ENCODE results near the gene COPS8. TPM values are rescaled to one million over a fixed set of nuclear protein-coding genes. Genes with fewer than 3 reads are reported as not detected.

COPS8 gene
- 100 to 1,000 TPM; 108 to 158 (median 120) TPM for total RNA-seq

DNA sequence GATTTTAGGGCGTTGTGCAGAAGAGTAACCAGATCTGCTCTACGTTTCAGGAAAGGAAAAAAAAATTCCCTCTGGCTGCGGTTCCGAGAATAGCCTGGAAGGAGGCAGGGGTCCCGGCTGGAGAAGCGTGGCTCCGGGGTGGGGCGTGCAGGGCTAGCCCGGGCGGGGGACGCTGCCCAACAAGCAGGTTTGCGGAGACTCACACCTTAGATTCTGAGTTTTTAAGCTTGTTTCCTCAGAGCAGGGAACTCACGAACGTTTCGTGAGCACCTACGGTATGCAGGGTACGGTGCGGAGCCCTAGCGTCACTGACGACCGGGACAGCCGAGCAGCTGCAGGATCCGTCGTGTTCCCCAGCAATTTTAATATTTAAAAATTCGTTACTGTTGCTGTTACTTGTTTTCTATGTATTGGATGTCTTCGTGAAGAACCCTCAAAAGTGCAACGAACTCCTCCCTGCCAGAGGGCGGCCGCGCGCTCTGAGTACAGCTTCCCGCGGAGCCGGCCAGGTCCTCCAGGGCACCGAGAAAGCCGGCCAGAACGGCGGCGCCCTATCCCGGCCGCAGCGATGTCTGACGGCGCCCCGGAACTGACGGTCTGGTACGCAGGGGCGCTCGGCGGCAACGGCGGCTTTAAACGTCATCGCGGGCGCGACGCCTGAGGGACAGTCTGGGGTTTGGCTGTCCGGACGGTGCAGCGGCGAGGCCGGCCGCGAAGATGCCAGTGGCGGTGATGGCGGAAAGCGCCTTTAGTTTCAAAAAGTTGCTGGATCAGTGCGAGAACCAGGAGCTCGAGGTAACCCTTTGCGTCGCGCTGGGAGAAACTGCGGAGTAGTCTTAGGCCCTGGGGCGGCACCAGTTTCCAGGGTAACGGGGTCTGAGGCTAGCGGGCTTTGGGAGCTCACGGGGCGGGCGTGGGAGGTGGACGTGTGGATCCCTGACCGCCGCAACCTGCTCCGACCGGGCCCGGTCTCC lies at the start of gene COPS8:
TSS of gene COPS8 (plus strand) at position 642 of the 974 bp plus-strand sequence. CDS start at position 718, 76 bp downstream.
- peaks cover 2 to 22% of the 10 kb centered on the region in 2 donors for H3K36me3 ChIP-seq
- peak within 1 kb of the TSS; percentile 68 to 95 (median 92) for H3K27ac ChIP-seq
- H3K4me3 ChIP-seq: peak within 1 kb of the TSS; percentile 62 to 71
- peaks cover 6 to 50% (median 9%) of the 10 kb centered on the region in 3 donors for H3K4me1 ChIP-seq
- TF ChIP-seq EP300 (IDR thresholded peaks at IDR 0.05) (no peak), POLR2AphosphoS5 (IDR thresholded peaks at IDR 0.05) (peak; percentile 100), POLR2A (IDR thresholded peaks at IDR 0.05) (peak; percentile 96)
- TF ChIP-seq, protein P1, sequence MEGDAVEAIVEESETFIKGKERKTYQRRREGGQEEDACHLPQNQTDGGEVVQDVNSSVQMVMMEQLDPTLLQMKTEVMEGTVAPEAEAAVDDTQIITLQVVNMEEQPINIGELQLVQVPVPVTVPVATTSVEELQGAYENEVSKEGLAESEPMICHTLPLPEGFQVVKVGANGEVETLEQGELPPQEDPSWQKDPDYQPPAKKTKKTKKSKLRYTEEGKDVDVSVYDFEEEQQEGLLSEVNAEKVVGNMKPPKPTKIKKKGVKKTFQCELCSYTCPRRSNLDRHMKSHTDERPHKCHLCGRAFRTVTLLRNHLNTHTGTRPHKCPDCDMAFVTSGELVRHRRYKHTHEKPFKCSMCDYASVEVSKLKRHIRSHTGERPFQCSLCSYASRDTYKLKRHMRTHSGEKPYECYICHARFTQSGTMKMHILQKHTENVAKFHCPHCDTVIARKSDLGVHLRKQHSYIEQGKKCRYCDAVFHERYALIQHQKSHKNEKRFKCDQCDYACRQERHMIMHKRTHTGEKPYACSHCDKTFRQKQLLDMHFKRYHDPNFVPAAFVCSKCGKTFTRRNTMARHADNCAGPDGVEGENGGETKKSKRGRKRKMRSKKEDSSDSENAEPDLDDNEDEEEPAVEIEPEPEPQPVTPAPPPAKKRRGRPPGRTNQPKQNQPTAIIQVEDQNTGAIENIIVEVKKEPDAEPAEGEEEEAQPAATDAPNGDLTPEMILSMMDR (IDR thresholded peaks at IDR 0.05): peak in 3 of 4 experiments; percentile 36 to 46 (median 38)
- ATAC-seq: peak; percentile 98
- no peaks in the 10 kb centered on the region for H3K27me3 ChIP-seq
- 0% methylated on average over 25 of the region's 86 CpGs for WGBS, 2 donors (ENCODE audit: low coverage in 1 of 2)
- H3K9me3 ChIP-seq: no peaks in the 10 kb centered on the region

DNA sequence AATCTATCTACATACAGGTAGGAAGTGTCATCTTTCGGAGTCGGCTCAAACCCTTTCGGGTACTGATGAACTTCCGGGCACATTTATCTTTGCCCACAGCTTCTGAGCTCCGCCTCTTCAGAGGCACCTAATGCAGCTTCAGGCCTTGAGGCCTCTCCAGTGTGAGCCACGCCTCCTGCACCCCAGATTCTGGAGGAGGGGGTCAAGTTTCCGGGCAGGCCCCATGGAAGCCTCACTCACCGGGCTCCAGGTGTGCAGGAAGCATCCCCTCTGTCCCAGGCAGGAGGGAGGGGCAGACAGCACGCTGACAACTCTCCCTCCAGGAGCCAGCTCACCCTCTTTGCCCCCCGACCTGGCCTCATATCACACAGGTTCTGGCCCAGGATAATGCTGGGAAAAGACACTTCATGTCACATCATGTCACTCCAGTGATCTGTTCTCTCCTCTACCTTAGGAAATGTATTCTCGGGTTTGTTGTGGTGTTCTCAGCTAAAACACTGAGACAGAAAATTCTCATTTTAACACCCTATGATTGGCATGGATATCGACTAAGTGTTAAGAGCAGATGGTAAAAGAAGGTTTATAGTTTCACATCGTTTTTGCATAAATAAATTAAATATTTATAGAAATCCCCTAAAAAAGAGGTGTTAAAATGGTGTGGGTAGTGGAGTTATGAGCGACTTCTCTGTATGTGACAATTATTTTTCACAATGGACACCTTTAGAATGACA lies 46.2 kb upstream of the COPS8 start:
- Histone ChIP-seq H3K4me3 (no peak overlapping the region), H3K36me3 (no peaks in the 10 kb centered on the region)
- WGBS, 2 donors (ENCODE audit: low coverage in 1 of 2): 87 to 91% methylated on average over 5 to 9 of the region's 14 CpGs

DNA sequence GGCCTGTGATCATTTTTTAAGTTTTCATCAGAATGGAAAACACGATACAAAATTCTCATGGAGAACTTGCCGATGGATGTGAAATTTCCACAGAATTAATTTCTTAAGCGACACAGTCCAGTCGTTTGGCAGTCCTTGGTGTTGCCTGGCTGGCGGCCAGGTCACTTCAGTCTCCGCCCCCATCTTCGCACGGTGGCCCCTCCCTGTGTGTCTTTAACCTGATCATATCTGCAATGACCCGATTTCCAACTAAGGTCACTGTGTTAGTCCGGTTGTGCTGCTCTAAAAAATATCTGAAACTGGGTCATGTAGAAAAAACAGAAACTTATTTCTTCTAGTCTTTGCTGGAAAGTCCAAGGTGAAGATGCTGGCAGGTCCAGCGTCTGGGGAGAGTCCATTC lies 44.5 kb upstream of the COPS8 start:
- Histone ChIP-seq H3K9me3 (no peaks in the 10 kb centered on the region), H3K36me3 (no peaks in the 10 kb centered on the region), H3K4me3 (no peak overlapping the region), H3K27me3 (peaks cover 3% of the 10 kb centered on the region), H3K27ac (no peak overlapping the region), H3K4me1 (peaks cover 0 to 6% (median 0%) of the 10 kb centered on the region in 3 donors)
- ATAC-seq: no peak
- 61 to 66% methylated on average over 8 to 11 of the region's 11 CpGs for WGBS, 2 donors (ENCODE audit: low coverage in 1 of 2)
- TF ChIP-seq POLR2AphosphoS5 (IDR thresholded peaks at IDR 0.05) (no peak), EP300 (IDR thresholded peaks at IDR 0.05) (no peak), POLR2A (IDR thresholded peaks at IDR 0.05) (no peak)
- TF ChIP-seq, protein P1 (IDR thresholded peaks at IDR 0.05): no peak

More for the DNA sequence above, 46.2 kb upstream of the COPS8 start:
- Histone ChIP-seq H3K27ac (no peak overlapping the region), H3K4me1 (peaks cover 0 to 5% (median 0%) of the 10 kb centered on the region in 3 donors), H3K27me3 (peaks cover 3% of the 10 kb centered on the region), H3K9me3 (no peaks in the 10 kb centered on the region)
- TF ChIP-seq EP300 (IDR thresholded peaks at IDR 0.05) (no peak), POLR2AphosphoS5 (IDR thresholded peaks at IDR 0.05) (no peak), POLR2A (IDR thresholded peaks at IDR 0.05) (no peak)
- TF ChIP-seq, protein P1 (IDR thresholded peaks at IDR 0.05): no peak
- ATAC-seq: no peak

DNA sequence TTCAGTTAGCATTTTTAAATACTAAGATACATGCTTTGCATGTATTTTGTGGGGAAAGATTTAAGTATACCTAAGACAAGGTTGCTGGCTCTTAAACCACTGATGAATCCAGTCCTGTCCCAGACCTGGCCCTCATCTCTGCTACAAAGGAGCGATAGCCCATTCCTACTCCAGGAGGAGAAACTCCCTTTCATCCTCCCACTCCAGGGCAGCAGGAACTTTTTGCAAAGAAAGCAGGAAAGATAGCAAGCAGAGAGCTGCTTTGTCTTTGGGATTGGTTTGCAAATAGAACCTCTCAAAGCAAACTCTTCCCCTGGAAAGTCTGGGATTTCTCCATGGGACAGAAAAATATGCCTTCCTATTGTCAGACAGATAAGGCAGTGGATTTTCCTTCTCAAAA lies 43.6 kb upstream of the COPS8 start:
- H3K27me3 ChIP-seq: peaks cover 2% of the 10 kb centered on the region
- H3K4me1 ChIP-seq: peaks cover 0 to 6% (median 0%) of the 10 kb centered on the region in 3 donors
- H3K4me3 ChIP-seq: no peak overlapping the region
- H3K9me3 ChIP-seq: no peaks in the 10 kb centered on the region
- ATAC-seq: no peak
- 78 to 80% methylated on average over 1 of the region's 1 CpG for WGBS, 2 donors (ENCODE audit: low coverage in 1 of 2)
- no peaks in the 10 kb centered on the region for H3K36me3 ChIP-seq
- TF ChIP-seq EP300 (IDR thresholded peaks at IDR 0.05) (no peak), POLR2A (IDR thresholded peaks at IDR 0.05) (no peak), POLR2AphosphoS5 (IDR thresholded peaks at IDR 0.05) (no peak)
- TF ChIP-seq, protein P1 (IDR thresholded peaks at IDR 0.05): no peak
- H3K27ac ChIP-seq: no peak overlapping the region

Measured in gastroesophageal sphincter (tissue), 4 donors.